Choroid plexus epithelial cell (primary cell): ENCODE results near the gene RADIL.

Source experiments
- DNase-seq: peaks from one replicate; pipeline ENCODE4 v3.0.0-alpha.2; 2010; ENCODE audit warnings: low read depth
- H3K4me3 ChIP-seq: 2 replicates; pipeline ENCODE4 v1.5.1; 2011; ENCODE audit warnings: low read depth, mild to moderate bottlenecking, control low read depth, low read length, moderate library complexity
- CTCF ChIP-seq: conservative IDR thresholded peaks from 2 replicates; pipeline ENCODE4 v1.5.1; 2011; ENCODE audit warnings: low read depth, mild to moderate bottlenecking, control low read depth, inconsistent platforms, low read length, moderate library complexity

The RADIL gene

GRCh38 chr7:4754433-4755010, 129.0 kb downstream of the RADIL start:
- TF ChIP-seq CTCF, result no peak
- no peak overlapping the region for H3K4me3 ChIP-seq
- DNase-seq, result no peak

GRCh38 chr7:4753598-4754432, 129.7 kb downstream of the RADIL start:
- peak; percentile 65 for DNase-seq
- H3K4me3 ChIP-seq, result no peak overlapping the region
- TF ChIP-seq CTCF, result peak; percentile 88

- DNase-seq, result no peak
- H3K4me3 ChIP-seq, result no peak overlapping the region
- no peak for TF ChIP-seq CTCF
Observed at GRCh38 chr7:4751398-4751947, 132.0 kb downstream of the RADIL start.

- DNase-seq, result no peak
- no peak for TF ChIP-seq CTCF
- no peak overlapping the region for H3K4me3 ChIP-seq
Observed at GRCh38 chr7:4749798-4750197, 133.7 kb downstream of the RADIL start.

- no peak for TF ChIP-seq CTCF
Observed at GRCh38 chr7:4749363-4749762, 134.2 kb downstream of the RADIL start.

More at GRCh38 chr7:4749363-4749762, 134.2 kb downstream of the RADIL start:
- no peak overlapping the region for H3K4me3 ChIP-seq
- no peak for DNase-seq
